SK-N-SH treated with all-trans-retinoic acid at 6 μM for 48 hours (cell line): ENCODE measurements around the gene SLC25A52.

Experiments
- CSRNP3 ChIP-seq: fragments of 250-450 bp; sonication (Bioruptor Pico); IDR thresholded peaks from 2 replicates; pipeline ENCODE4 v1.5.1; 2021; ENCODE audit warnings: mild to moderate bottlenecking, moderate library complexity
- OSR1 ChIP-seq: fragments of 250-450 bp; sonication (Bioruptor Pico); IDR thresholded peaks from 2 replicates; pipeline ENCODE4 v1.8.0; 2022; ENCODE audit warnings: moderate library complexity, mild to moderate bottlenecking, inconsistent platforms
- PATZ1 ChIP-seq: fragments of 250-450 bp; sonication (Bioruptor Pico); IDR thresholded peaks from 2 replicates; pipeline ENCODE4 v1.8.0; 2020; ENCODE audit warnings: mild to moderate bottlenecking, moderate library complexity, borderline replicate concordance
- ZFP3 ChIP-seq: fragments of 250-450 bp; sonication (Bioruptor Pico); IDR thresholded peaks from 2 replicates; pipeline ENCODE4 v1.5.0; 2020; ENCODE audit warnings: mild to moderate bottlenecking, moderate library complexity

GRCh38 chr18:31720867-31721266, 39.8 kb downstream of the SLC25A52 start:
- TF ChIP-seq ZFP3 (CRISPR knock-in tag) (no peak), PATZ1 (CRISPR knock-in tag) (no peak), OSR1 (CRISPR knock-in tag) (no peak), CSRNP3 (no peak)
